Amniotic epithelial cell (primary cell): ENCODE data around the gene ZCWPW2.

Source experiments
- DNase-seq: peaks from one replicate; pipeline ENCODE4 v3.0.0-alpha.2; 2010; ENCODE audit warnings: low read depth

The ZCWPW2 gene

DNA sequence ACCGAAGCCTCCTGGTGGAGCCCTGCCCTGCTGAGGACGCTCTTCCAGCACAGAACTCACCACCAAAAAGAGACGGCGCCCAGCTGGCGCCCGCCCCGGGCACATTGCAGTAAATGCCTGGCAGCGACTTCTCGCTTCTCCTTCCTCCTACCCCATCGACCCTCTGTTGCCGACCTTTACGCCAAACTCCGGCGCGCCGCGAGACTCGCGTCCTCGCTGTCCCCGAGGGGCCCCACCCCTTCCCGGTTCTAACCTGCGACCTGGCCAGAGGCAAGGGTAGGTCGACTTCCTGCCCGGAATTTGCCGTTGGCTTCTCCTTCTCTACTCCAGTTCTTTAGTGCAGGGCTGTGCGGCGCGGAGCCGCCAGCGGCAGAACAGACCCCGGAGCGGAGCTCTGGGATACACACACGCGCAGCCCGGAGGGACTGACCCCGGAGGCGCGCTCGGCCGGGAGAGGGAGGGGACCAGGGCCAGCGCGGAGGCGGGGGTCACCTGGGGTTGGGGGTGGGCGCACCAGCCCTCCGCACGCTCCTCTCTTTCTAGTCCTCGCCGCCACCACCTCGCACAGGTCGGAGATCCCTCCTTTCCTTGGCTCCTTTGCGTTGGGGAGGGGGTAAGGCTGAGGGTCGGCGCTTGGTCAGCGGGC, 226.7 kb downstream of the ZCWPW2 start:
- DNase-seq = no peak
